Measurements from ENCODE around the gene ZMIZ2. TPM values are rescaled to one million over a fixed set of nuclear protein-coding genes. Genes with fewer than 3 reads are reported as not detected.
A peak's percentile ranks its signal among the peaks of the same experiment; 100 is the strongest.

Gene ZMIZ2
- total RNA-seq, 2 donors from 2014 or later: 61.8 to 112 TPM

DNA sequence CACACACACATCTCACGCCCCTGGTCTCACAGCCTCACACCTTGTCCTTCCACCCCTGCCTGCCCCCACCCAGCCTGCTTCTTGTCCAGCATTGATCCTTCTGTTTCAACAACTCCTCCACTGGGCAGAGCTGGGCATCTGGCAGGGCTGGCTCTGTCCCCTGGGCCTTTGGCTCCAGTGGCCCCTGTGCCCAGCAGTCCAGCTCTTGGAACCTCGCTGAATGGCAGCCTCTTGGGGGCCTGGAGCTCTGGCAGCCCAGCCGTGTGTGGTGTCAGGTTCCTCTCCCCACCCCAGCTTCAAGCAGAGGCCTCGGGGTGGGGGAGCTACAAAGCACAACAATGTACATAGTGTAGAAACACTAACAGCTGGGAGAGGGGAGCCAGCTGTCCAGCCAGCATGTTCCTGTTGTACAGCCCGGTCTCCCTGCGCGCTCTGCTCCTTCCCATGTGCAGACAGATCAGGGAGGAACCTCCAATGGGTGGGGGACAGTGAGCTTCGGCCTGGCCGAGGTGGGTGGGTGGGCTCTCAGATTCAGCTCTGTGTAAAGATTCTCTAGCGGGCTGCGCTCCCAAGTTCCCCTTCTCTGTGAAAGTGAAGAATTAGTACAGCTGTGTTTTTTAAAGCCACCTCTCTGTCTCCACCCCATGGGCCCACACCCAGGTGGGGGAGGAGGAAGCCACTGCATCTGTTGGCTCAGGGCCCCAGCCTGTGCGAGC is 19.4 kb downstream of the ZMIZ2 start:
- H3K9me3 ChIP-seq: no peaks in the 10 kb centered on the region
- H3K36me3 ChIP-seq: peaks cover 22% of the 10 kb centered on the region
- H3K27ac ChIP-seq: peak overlapping the region; percentile 55
- H3K4me1 ChIP-seq: peaks cover 25% of the 10 kb centered on the region
- peak; percentile 85 for DNase-seq
- TF ChIP-seq, protein P1, sequence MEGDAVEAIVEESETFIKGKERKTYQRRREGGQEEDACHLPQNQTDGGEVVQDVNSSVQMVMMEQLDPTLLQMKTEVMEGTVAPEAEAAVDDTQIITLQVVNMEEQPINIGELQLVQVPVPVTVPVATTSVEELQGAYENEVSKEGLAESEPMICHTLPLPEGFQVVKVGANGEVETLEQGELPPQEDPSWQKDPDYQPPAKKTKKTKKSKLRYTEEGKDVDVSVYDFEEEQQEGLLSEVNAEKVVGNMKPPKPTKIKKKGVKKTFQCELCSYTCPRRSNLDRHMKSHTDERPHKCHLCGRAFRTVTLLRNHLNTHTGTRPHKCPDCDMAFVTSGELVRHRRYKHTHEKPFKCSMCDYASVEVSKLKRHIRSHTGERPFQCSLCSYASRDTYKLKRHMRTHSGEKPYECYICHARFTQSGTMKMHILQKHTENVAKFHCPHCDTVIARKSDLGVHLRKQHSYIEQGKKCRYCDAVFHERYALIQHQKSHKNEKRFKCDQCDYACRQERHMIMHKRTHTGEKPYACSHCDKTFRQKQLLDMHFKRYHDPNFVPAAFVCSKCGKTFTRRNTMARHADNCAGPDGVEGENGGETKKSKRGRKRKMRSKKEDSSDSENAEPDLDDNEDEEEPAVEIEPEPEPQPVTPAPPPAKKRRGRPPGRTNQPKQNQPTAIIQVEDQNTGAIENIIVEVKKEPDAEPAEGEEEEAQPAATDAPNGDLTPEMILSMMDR (IDR thresholded peaks at IDR 0.05): no peak
- no peaks in the 10 kb centered on the region for H3K27me3 ChIP-seq
- intact Hi-C loops (cut with DNase I): loop anchor here (10.0 kb wide), 1 partner anchor 173 kb away; no protein-coding TSS in a partner anchor
- no peak overlapping the region for H3K4me3 ChIP-seq
- peak overlapping the region in 1 of 2 donors; percentile 58 for H3K9ac ChIP-seq (ENCODE audit: low read depth in 2 of 2, low read length in 2 of 2)

DNA sequence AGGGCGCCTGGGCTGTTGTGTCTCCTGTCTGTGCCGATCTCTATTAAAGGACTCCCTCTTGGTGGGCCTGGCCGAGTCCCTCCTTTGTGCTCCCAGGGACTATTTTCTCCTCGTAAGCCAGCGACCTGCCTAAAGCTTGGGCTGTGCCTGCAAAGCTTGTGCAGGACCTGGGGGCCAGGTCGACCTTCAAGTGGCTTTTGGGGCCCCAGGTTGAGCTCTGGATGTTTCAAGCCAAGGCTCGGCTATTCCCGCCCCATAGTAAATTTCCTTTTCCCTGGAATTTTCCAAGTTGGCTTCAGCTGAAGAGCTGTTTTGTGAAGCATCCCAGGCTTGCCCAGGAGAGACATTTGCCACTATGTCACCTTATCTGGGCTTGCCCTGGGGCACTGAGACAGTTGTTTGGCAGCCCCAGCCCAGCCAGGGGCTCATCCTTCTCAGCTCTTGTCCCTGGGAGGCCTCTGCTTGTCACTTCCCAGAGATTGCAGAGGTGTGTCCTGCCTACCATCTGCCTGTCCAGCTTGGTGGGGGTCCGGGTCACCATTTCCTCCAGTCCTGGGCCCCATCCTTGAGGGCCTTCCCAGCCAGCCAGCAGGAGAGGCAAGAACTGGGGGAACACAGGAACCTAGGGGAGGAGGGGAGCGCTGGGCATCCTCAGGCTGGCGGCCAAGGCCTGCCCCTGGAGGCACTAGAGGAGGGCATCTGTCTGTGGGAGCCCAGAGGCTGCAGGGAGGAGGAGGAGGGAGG is 20.2 kb downstream of the ZMIZ2 start:
- DNase-seq: no peak
- Histone ChIP-seq H3K4me3 (no peak overlapping the region), H3K27me3 (no peaks in the 10 kb centered on the region), H3K27ac (peak overlapping the region; percentile 55), H3K9ac (ENCODE audit: low read depth in 2 of 2, low read length in 2 of 2) (peak overlapping the region; percentile 7 to 58), H3K36me3 (peaks cover 15% of the 10 kb centered on the region), H3K9me3 (no peaks in the 10 kb centered on the region), H3K4me1 (peaks cover 25% of the 10 kb centered on the region)
- TF ChIP-seq, protein P1 (IDR thresholded peaks at IDR 0.05): no peak
- intact Hi-C loops (cut with DNase I): loop anchor here (10.0 kb wide), 1 partner anchor 174 kb away; no protein-coding TSS in a partner anchor

DNA sequence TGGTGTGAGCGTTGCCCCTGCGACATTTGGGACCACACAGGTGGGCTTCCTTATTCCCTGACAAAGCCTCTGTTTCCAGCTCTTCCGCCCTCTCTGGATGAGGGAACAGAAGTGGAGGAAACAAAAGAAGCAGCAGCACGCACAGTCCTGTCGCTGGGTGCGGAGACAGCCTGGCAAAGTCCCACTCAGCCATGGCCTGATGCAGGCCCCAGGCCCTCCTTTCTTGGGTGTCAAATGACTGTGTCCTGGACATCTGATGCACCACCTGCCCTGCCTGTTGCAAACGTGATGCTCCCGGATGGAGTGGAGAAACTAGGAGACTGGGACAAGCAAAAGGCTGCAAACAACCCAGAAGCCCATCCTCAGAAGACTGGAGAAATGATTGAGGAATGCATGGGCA is 20.7 kb downstream of the ZMIZ2 start:
- Histone ChIP-seq H3K27ac (peak overlapping the region; percentile 33), H3K4me3 (no peak overlapping the region), H3K9me3 (no peaks in the 10 kb centered on the region), H3K4me1 (peaks cover 25% of the 10 kb centered on the region), H3K36me3 (peaks cover 9% of the 10 kb centered on the region), H3K9ac (ENCODE audit: low read depth in 2 of 2, low read length in 2 of 2) (no peak overlapping the region), H3K27me3 (no peaks in the 10 kb centered on the region)
- DNase-seq: no peak
- TF ChIP-seq, protein P1 (IDR thresholded peaks at IDR 0.05): no peak
- intact Hi-C loops (cut with DNase I): loop anchor here (10.0 kb wide), 1 partner anchor 175 kb away; no protein-coding TSS in a partner anchor

DNA sequence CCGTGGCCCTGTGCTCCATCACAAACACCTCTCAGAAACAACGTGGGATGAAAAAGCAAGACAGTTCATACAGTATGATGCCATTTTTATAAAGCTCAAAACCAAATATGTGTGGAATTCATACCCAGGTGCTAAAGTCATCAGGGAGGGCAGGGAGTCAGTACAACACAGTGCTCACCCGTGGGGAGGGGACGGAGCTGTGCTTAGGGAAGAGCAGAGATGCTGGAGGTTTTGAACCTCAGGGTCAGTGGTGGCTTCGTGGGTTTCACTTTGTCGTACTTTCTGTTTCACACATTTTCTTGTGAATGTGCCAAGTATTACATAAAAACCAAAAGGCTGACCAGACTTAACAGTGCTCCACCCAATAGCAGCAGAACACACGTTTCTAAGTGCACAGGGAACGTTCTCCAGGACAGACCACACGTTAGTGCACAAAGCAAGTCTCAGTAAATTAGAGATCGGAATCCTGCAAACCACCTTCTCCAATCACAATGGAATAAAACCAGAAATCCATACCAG is 21.2 kb downstream of the ZMIZ2 start:
- TF ChIP-seq, protein P1 (IDR thresholded peaks at IDR 0.05): no peak
- peaks cover 4% of the 10 kb centered on the region for H3K36me3 ChIP-seq
- peak overlapping the region; percentile 33 for H3K27ac ChIP-seq
- H3K4me3 ChIP-seq: no peak overlapping the region
- peak overlapping the region in 1 of 2 donors; percentile 44 for H3K9ac ChIP-seq (ENCODE audit: low read depth in 2 of 2, low read length in 2 of 2)
- intact Hi-C loops (cut with DNase I): loop anchor here (10.0 kb wide), 1 partner anchor 175 kb away; no protein-coding TSS in a partner anchor
- no peaks in the 10 kb centered on the region for H3K27me3 ChIP-seq
- no peak for DNase-seq
- peaks cover 25% of the 10 kb centered on the region for H3K4me1 ChIP-seq
- no peaks in the 10 kb centered on the region for H3K9me3 ChIP-seq

DNA sequence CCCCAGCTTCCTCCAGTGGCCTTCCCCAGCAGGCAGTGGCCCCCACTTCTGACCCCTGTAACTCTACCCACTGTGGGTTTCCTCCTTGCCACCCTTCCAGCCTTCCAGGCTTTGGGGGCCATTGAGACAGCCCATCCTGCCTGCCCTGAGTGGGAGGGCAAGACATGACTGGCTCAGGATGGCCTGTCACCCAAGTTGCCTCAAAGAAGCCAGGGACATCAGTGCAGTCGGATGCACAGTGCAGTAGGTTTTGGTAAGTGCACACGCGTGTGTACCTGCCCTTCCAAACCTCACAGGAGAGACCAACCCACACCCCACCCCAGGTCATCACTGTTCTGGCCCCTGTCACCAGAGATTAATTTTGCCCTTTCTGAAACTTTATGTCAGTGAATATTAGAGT is 22.7 kb downstream of the ZMIZ2 start:
- Histone ChIP-seq H3K9ac (ENCODE audit: low read depth in 2 of 2, low read length in 2 of 2) (no peak overlapping the region), H3K27me3 (no peaks in the 10 kb centered on the region), H3K27ac (no peak overlapping the region), H3K4me1 (peaks cover 25% of the 10 kb centered on the region), H3K36me3 (no peaks in the 10 kb centered on the region), H3K9me3 (no peaks in the 10 kb centered on the region), H3K4me3 (no peak overlapping the region)
- DNase-seq: no peak
- intact Hi-C loops (cut with DNase I): no loop called here
- TF ChIP-seq, protein P1 (IDR thresholded peaks at IDR 0.05): no peak
